ENCODE results near the gene ZNF740. TPM values are rescaled to one million over a fixed set of nuclear protein-coding genes. Genes with fewer than 3 reads are reported as not detected.

The ZNF740 gene
- total and polyA plus RNA-seq, 2 of the 8 experiments (the other 6 are each of a cell fraction or from before 2014, with no cell fraction given): 8.2 to 40.0 TPM

DNA sequence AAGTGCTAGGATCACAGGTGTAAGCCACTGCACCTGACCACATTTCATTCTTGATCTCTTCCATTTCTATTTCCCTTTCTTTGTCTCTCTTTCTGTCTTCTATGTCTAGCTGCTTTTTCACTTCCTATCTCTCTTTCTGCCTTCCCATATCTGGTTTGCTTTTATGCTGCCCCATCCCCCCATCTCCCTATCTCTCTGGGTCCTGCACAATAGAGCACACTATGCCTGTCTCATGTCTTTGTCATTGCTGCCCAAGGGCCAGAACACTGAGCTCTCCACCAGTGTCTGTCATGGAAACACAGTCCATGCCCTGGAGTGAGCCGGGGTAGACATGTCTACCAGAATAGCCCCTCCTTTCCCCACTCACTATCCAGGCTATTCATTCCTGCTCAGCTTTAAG, 63.8 kb downstream of the ZNF740 start (continued):
- no peak for TF ChIP-seq HDAC6 (IDR thresholded peaks at IDR 0.05; ENCODE audit: low read depth, low read length)
- TF ChIP-seq HDAC2 (IDR thresholded peaks at IDR 0.05; ENCODE audit: borderline replicate concordance in 1 of 2, low read depth in 2 of 2, low read length in 2 of 2): no peak
- TF ChIP-seq BRCA1 (IDR thresholded peaks at IDR 0.05; ENCODE audit: low read depth, low read length): no peak
- TF ChIP-seq POLR2AphosphoS5 (IDR thresholded peaks at IDR 0.05; ENCODE audit: low read depth, low read length): no peak
- TF ChIP-seq, protein P1, sequence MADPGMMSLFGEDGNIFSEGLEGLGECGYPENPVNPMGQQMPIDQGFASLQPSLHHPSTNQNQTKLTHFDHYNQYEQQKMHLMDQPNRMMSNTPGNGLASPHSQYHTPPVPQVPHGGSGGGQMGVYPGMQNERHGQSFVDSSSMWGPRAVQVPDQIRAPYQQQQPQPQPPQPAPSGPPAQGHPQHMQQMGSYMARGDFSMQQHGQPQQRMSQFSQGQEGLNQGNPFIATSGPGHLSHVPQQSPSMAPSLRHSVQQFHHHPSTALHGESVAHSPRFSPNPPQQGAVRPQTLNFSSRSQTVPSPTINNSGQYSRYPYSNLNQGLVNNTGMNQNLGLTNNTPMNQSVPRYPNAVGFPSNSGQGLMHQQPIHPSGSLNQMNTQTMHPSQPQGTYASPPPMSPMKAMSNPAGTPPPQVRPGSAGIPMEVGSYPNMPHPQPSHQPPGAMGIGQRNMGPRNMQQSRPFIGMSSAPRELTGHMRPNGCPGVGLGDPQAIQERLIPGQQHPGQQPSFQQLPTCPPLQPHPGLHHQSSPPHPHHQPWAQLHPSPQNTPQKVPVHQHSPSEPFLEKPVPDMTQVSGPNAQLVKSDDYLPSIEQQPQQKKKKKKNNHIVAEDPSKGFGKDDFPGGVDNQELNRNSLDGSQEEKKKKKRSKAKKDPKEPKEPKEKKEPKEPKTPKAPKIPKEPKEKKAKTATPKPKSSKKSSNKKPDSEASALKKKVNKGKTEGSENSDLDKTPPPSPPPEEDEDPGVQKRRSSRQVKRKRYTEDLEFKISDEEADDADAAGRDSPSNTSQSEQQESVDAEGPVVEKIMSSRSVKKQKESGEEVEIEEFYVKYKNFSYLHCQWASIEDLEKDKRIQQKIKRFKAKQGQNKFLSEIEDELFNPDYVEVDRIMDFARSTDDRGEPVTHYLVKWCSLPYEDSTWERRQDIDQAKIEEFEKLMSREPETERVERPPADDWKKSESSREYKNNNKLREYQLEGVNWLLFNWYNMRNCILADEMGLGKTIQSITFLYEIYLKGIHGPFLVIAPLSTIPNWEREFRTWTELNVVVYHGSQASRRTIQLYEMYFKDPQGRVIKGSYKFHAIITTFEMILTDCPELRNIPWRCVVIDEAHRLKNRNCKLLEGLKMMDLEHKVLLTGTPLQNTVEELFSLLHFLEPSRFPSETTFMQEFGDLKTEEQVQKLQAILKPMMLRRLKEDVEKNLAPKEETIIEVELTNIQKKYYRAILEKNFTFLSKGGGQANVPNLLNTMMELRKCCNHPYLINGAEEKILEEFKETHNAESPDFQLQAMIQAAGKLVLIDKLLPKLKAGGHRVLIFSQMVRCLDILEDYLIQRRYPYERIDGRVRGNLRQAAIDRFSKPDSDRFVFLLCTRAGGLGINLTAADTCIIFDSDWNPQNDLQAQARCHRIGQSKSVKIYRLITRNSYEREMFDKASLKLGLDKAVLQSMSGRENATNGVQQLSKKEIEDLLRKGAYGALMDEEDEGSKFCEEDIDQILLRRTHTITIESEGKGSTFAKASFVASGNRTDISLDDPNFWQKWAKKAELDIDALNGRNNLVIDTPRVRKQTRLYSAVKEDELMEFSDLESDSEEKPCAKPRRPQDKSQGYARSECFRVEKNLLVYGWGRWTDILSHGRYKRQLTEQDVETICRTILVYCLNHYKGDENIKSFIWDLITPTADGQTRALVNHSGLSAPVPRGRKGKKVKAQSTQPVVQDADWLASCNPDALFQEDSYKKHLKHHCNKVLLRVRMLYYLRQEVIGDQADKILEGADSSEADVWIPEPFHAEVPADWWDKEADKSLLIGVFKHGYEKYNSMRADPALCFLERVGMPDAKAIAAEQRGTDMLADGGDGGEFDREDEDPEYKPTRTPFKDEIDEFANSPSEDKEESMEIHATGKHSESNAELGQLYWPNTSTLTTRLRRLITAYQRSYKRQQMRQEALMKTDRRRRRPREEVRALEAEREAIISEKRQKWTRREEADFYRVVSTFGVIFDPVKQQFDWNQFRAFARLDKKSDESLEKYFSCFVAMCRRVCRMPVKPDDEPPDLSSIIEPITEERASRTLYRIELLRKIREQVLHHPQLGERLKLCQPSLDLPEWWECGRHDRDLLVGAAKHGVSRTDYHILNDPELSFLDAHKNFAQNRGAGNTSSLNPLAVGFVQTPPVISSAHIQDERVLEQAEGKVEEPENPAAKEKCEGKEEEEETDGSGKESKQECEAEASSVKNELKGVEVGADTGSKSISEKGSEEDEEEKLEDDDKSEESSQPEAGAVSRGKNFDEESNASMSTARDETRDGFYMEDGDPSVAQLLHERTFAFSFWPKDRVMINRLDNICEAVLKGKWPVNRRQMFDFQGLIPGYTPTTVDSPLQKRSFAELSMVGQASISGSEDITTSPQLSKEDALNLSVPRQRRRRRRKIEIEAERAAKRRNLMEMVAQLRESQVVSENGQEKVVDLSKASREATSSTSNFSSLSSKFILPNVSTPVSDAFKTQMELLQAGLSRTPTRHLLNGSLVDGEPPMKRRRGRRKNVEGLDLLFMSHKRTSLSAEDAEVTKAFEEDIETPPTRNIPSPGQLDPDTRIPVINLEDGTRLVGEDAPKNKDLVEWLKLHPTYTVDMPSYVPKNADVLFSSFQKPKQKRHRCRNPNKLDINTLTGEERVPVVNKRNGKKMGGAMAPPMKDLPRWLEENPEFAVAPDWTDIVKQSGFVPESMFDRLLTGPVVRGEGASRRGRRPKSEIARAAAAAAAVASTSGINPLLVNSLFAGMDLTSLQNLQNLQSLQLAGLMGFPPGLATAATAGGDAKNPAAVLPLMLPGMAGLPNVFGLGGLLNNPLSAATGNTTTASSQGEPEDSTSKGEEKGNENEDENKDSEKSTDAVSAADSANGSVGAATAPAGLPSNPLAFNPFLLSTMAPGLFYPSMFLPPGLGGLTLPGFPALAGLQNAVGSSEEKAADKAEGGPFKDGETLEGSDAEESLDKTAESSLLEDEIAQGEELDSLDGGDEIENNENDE (IDR thresholded peaks at IDR 0.05; ENCODE audit: insufficient replicate concordance, low read length): no peak
- no peak for TF ChIP-seq NRF1 (IDR thresholded peaks at IDR 0.05; ENCODE audit: low read depth, low read length)
